GM18519 (cell line): ENCODE data around the gene EXOC3L2.
"Not testable (repeated sequence)": the region's sequence is repeated elsewhere in the genome, so short reads cannot be mapped to it uniquely, and the experiment has no call there.

Experiments
- ATAC-seq: cut with Tn5 transposase; IDR thresholded peaks from one replicate; pipeline ENCODE4 v1.9.1; 2021; ENCODE audit warnings: mild to moderate bottlenecking, moderate library complexity; ENCODE audit not compliant: unreplicated experiment, low FRiP score

Gene EXOC3L2

GRCh38 chr19:45256836-45257235 is 11.6 kb upstream of the EXOC3L2 start:
- no peak for ATAC-seq

GRCh38 chr19:45255611-45256157 is 10.5 kb upstream of the EXOC3L2 start:
- ATAC-seq, result no peak

GRCh38 chr19:45254044-45254531 is 8.9 kb upstream of the EXOC3L2 start:
- no peak for ATAC-seq

- no peak for ATAC-seq
Measured at GRCh38 chr19:45253396-45254027, 8.3 kb upstream of the EXOC3L2 start.

GRCh38 chr19:45251452-45252354 is 6.5 kb upstream of the EXOC3L2 start:
- ATAC-seq, result no peak

- no peak for ATAC-seq
Measured at GRCh38 chr19:45250832-45251451, 5.7 kb upstream of the EXOC3L2 start, which contains the start of gene MARK4. Gene MARK4 (plus strand): TSS chr19:45251271. CDS start chr19:45251589, 318 bp downstream.

- ATAC-seq, result no peak
Measured at GRCh38 chr19:45250216-45250831, 5.1 kb upstream of the EXOC3L2 start.

GRCh38 chr19:45249261-45250033 is 4.2 kb upstream of the EXOC3L2 start:
- ATAC-seq, result no peak

DNA sequence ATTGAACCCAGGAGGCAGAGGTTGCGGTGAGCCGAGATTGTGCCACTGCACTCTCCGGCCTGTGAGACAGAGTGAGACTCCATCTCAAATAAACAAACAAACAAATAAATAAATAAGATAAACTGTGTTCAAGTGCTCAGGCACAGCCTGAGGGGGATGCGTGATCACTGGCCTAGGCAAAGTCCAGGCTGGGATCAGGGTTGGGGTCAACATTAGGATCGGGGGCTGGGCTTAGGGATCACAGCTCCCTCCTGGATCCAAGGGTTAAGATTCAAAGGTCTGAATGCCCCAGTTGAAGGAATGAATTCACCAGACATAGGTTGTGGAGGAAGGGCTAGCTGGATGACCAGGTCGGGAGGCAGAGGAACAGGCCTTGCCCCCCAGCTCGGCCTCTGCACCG is 1.9 kb upstream of the EXOC3L2 start:
- ATAC-seq, result no peak

DNA sequence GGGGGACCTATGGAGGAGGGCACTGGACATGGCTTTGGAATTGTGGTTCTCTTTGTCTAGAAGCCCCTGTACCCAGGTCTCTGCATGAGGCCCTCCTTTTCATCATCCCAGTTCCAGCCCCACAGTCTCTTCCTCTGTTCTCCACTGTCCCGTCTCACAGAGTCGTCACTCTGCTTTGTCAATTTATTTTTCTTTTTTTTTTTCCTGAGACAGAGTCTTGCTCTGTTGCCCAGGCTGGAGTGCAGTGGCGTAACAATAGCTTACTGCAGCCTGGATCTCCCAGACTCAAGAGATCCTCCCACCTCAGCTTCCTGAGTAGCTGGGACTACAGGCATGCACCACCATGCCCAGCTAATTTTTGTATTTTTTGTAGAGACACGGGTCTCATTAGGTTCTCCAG is 619 bp upstream of the EXOC3L2 start:
- no peak for ATAC-seq

DNA sequence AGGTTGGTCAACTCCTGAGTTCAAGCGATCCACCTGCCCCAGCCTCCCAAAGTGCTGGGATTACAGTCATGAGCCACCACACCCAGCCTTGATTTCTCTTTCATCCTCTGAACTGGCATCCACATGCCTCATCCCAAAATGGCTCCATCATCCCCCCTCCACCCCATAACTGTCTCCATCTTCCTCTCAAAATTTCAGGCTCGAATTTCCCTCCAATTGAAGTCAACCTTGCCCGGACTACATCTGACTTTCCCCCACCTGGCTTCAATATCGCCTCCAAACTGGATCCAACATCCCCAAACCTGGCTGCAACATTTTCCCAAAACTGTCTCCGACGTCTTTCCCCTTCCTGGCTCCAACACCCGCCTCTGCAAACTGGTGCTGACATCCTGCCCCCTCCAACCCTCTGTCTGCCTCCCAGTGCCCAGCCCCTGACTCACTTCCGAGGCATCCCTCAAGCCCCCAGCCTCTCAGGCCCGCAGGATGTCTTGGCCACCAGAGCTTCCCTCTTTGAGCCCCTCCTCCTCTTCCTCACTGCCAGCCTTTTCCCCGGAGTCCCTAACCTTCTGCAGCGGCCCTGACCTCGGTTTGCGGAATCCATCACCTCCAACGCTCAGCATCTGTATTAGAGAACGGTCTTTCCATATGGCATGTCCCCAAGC is 943 bp downstream of the EXOC3L2 start:
- ATAC-seq, result no peak

GRCh38 chr19:45243144-45243732 is 2.0 kb downstream of the EXOC3L2 start:
- ATAC-seq, result no peak

DNA sequence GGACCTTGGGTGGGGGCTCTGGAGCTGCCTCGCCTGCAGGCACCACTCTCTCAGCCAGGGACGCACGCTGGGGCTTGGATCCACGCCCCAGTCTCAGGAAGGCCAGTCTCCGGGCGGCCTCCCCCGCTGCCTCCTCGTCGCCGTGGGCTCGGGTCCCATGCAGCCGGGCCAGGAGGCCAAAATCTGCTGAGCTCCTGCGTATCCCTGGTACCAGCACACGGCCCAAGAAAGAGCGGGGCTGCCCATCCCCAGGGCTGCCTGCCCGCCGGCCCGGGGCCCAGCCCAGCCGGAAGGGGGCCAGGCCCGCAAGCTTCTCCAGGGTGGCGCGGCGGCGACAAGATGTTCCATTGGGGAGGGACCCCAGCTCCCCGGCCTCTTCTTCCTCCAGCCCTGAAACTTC is 6.7 kb downstream of the EXOC3L2 start:
- ATAC-seq, result no peak

- no peak for ATAC-seq
Measured at GRCh38 chr19:45235485-45235884, 9.7 kb downstream of the EXOC3L2 start.

DNA sequence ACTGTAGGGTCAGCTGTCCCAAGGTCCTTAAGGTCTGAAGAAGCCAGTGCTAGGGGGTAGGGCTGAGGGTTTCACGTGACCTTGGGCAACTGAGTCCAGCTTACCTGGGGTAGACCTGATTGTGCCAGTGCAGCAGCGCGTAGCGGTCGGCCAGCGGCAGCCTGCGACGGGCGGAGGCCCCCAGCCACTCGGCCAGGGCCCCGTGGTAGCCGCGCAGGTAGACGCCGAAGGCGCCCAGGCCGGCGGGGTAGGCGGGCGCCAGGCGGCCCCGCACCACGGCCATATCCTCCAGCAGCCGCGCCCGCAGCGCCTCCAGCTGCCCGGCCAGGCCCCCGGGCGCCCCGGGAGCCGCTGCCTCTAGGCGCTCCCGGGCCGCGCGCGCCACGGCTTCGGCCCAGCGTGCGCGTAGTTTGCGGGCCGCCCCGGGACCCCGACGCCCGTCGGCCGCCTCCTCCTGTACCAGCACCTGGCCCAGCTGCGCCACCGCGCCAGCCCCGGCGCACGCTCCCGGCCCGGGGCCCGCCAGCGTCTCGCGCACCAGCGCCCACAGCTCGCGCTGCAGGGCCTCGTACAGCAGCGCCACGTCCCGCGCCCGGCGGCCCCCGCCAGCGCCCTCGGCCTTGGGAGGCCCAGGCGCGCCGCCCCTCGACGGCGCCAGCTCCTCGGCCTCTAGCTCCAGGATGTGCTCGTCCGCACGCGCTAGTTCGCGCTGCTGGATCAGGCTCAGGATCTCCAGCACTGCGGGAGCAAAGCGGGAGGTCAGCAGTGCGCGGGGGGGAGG is 10.9 kb downstream of the EXOC3L2 start:
- ATAC-seq, result no peak

GRCh38 chr19:45231891-45232290 is 13.3 kb downstream of the EXOC3L2 start:
- ATAC-seq, result no peak

DNA sequence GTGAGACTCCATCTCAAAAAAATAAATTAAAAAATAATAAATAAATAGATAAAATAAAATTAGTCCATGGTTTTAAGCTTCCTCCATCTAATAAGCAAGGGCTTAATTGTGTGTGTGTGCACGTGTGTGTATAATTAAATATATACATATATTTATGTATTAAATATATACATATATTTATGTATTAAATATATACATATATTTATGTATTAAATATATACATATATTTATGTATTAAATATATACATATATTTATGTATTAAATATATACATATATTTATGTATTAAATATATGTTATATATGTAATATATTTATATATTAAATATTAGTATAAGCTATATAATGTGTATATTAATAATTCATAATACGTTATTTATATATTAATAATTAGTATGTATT is 16.2 kb downstream of the EXOC3L2 start:
- not testable (repeated sequence) for ATAC-seq

DNA sequence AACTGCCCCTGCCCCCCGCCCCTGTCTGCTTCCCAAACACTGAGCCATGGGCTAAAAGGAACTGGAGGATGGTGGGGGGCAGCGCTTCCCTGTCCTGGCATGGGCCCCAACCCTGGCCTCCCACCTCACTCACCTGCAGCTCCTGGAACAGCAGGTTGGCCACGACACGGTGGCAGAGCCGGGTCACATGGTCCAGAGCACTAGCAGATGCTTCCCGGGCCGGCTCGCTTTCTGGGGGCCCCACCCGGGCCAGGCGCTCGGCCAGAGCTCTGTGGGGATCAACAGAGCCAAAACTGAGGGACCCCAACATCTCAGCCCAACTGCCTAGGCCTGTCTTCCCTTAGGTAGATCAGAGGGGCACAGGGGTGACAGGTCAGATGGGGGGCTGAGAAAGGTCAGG is 20.6 kb downstream of the EXOC3L2 start:
- no peak for ATAC-seq
